ENCODE measurements around the gene RFX2.
A peak's percentile ranks its signal among the peaks of the same experiment; 100 is the strongest.

The RFX2 gene

DNA sequence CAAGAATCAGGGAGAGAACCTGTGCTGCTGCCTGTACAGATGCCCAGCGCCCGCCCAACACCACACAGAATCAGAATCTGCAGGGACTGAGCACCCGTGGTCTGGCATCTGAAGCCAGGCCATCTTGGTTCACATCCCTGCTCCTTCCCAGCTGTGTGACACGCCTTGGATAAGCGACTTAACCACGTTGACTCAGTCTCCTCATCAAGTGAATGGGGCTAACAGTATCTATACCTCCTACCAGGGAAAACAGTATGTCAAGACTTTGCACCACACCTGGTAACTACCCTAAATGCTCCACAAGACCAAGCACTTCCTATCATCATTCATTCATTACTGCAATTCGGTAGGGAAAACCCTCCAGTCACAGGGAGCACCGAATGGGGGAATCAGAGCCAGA is 133.5 kb downstream of the RFX2 start:
- Histone ChIP-seq H3K36me3 (ENCODE audit: insufficient read depth, low read depth, low read length) (peaks cover 28% of the 10 kb centered on the region), H3K9ac (ENCODE audit: low read depth, low read length) (peak overlapping the region; percentile 92; the same call in 1 of the 2 replicates), H3K4me1 (ENCODE audit: insufficient read depth, low read length) (0 out of 2 replicates have a peak, but pooled peaks cover 3% of the 10 kb centered on the region), H3K27ac (ENCODE audit: low read length) (no peak overlapping the region), H3K4me3 (ENCODE audit: low read length) (peak overlapping the region; percentile 85), H3K27me3 (ENCODE audit: insufficient read depth, low read length) (no peaks in the 10 kb centered on the region), H3K9me3 (ENCODE audit: insufficient read depth, low read depth, low read length) (no peaks in the 10 kb centered on the region)

DNA sequence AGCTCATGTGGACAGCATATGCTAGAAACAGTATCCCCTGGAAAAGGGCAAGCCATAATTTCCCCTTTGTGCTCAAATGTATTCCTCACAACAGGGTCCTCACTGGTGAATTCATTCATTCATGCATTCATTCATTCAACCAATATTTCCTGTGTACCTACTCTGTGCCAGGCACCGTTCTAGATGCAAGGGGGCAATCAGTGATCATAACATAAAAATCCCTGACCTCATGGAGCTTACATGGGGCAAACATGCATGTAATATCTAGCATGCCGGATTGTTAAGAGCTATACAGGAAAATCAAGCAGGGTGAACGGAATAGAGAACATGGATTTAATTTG is 134.9 kb downstream of the RFX2 start:
- Histone ChIP-seq H3K9ac (ENCODE audit: low read depth, low read length) (no peak overlapping the region), H3K4me1 (ENCODE audit: insufficient read depth, low read length) (0 out of 2 replicates have a peak, but pooled peaks cover 3% of the 10 kb centered on the region), H3K27ac (ENCODE audit: low read length) (no peak overlapping the region), H3K4me3 (ENCODE audit: low read length) (no peak overlapping the region), H3K36me3 (ENCODE audit: insufficient read depth, low read depth, low read length) (peaks cover 29% of the 10 kb centered on the region), H3K9me3 (ENCODE audit: insufficient read depth, low read depth, low read length) (no peaks in the 10 kb centered on the region), H3K27me3 (ENCODE audit: insufficient read depth, low read length) (no peaks in the 10 kb centered on the region)

DNA sequence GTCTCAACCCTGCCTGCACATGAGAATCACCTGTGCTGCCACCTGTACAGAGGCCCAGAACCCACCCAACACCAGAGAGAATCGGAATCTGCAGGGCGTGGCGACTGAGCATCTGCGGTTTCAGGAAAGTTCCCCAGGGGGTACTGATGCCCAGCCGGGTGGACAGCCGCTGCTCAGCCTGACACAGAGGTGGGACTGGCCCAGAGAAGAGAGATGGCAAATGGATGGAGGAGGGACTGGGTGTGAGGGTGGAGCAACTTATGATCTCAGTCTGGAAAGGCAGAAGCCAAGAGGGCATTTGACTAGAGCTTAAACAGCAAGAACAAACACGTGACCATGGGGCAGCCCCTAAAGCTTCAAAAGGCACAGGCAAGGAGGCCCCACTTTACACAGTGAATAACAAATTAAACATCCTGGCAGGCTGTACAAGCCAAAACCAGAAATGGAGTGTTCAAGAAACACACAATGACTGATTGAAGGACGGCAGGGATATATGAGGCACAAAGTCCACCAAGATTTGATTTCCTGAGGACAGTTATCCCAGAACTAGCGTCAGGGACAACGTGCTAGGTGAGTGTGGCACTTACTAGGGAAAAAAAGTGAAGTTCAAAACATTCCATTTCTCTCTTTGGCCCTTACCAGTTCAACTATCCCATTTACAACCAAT is 135.4 kb downstream of the RFX2 start:
- H3K4me3 ChIP-seq (ENCODE audit: low read length): no peak overlapping the region
- no peak overlapping the region for H3K9ac ChIP-seq (ENCODE audit: low read depth, low read length)
- no peaks in the 10 kb centered on the region for H3K27me3 ChIP-seq (ENCODE audit: insufficient read depth, low read length)
- H3K9me3 ChIP-seq (ENCODE audit: insufficient read depth, low read depth, low read length): no peaks in the 10 kb centered on the region
- H3K27ac ChIP-seq (ENCODE audit: low read length): no peak overlapping the region
- H3K36me3 ChIP-seq (ENCODE audit: insufficient read depth, low read depth, low read length): peaks cover 29% of the 10 kb centered on the region
- 0 out of 2 replicates have a peak, but pooled peaks cover 3% of the 10 kb centered on the region for H3K4me1 ChIP-seq (ENCODE audit: insufficient read depth, low read length)

DNA sequence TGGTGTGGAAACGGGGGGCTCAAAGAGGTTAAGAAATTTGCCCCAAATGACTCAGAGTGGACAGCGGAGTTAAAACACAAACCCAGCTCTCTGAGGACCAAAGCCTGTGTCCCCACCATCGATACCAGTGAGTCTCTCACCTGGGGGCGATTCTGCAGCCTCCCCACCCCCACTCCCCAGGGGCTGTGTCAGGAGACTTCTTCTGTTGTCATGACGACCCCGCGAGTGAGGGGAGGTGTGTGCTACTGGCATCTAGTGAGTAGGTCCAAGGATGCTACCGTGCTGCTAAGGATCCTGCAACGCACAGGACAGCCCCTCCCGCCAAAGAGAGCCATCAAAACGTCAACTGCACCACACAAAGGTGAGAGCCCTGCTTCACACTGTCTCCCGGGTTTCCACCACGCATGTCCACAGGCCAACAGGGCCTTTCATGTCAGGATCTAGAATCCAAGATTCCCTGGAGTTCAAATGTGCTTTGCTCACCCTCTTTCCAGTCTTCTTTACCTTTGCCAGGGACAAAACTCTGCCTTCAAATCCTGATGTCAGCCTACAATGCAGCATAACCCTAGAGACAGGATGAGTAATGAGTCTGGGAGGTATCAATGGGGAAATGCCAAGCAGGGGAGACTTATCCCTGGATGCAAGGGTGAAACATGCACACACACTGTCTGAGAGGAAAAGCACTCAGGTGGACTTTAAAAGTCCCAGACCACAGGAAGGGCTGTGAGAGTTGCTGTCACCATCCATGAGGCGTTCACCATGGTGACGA is 136.2 kb downstream of the RFX2 start:
- Histone ChIP-seq H3K27me3 (ENCODE audit: insufficient read depth, low read length) (no peaks in the 10 kb centered on the region), H3K4me1 (ENCODE audit: insufficient read depth, low read length) (peaks cover 5% of the 10 kb centered on the region; the same call in 1 of the 2 replicates), H3K4me3 (ENCODE audit: low read length) (no peak overlapping the region), H3K9me3 (ENCODE audit: insufficient read depth, low read depth, low read length) (no peaks in the 10 kb centered on the region), H3K9ac (ENCODE audit: low read depth, low read length) (no peak overlapping the region), H3K36me3 (ENCODE audit: insufficient read depth, low read depth, low read length) (peaks cover 29% of the 10 kb centered on the region), H3K27ac (ENCODE audit: low read length) (no peak overlapping the region)

DNA sequence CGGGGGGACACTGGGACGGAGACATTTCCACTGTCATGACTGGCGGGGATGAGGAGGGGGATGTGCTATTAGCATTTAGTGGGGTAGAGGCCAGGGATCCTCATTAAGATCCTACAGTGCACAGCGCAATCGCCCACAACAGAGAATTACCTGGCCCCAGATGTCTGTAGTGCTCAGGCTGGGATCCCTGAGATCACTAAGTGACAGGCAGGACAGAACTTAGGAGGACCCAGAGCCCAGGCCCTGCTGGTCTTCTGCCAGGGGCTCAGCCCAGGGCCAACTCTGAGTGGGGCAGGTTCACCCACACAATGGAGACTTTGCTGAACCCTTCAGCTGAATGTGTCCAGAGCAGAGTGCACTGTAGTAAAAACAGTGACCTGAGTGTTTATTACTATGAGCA is 136.9 kb downstream of the RFX2 start:
- H3K9ac ChIP-seq (ENCODE audit: low read depth, low read length): no peak overlapping the region
- H3K4me3 ChIP-seq (ENCODE audit: low read length): no peak overlapping the region
- H3K4me1 ChIP-seq (ENCODE audit: insufficient read depth, low read length): peaks cover 12% of the 10 kb centered on the region; the same call in 1 of the 2 replicates
- no peaks in the 10 kb centered on the region for H3K9me3 ChIP-seq (ENCODE audit: insufficient read depth, low read depth, low read length)
- no peak overlapping the region for H3K27ac ChIP-seq (ENCODE audit: low read length)
- H3K27me3 ChIP-seq (ENCODE audit: insufficient read depth, low read length): no peaks in the 10 kb centered on the region
- H3K36me3 ChIP-seq (ENCODE audit: insufficient read depth, low read depth, low read length): peaks cover 29% of the 10 kb centered on the region

DNA sequence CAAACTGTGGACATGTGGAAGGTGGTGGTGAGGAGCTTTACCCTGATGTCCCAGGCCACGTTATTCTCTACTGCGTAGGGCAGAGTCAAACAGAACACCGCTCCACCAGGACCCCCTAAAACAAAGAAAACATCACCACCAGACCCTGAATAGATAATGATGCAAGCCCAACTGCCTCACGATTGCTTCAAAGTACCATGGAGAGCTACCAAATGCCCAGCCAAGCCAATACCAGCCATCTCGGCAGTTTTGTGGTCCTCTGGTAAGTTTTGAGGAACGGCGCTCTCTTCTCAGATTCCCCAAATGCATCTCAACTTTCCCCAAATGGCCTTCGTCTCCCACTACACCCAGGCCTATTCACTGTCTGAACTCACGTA is 138.0 kb downstream of the RFX2 start:
- Histone ChIP-seq H3K27me3 (ENCODE audit: insufficient read depth, low read length) (no peaks in the 10 kb centered on the region), H3K9me3 (ENCODE audit: insufficient read depth, low read depth, low read length) (no peaks in the 10 kb centered on the region), H3K4me1 (ENCODE audit: insufficient read depth, low read length) (peaks cover 17% of the 10 kb centered on the region; the same call in 1 of the 2 replicates), H3K4me3 (ENCODE audit: low read length) (no peak overlapping the region), H3K27ac (ENCODE audit: low read length) (no peak overlapping the region), H3K9ac (ENCODE audit: low read depth, low read length) (no peak overlapping the region), H3K36me3 (ENCODE audit: insufficient read depth, low read depth, low read length) (peaks cover 29% of the 10 kb centered on the region)

DNA sequence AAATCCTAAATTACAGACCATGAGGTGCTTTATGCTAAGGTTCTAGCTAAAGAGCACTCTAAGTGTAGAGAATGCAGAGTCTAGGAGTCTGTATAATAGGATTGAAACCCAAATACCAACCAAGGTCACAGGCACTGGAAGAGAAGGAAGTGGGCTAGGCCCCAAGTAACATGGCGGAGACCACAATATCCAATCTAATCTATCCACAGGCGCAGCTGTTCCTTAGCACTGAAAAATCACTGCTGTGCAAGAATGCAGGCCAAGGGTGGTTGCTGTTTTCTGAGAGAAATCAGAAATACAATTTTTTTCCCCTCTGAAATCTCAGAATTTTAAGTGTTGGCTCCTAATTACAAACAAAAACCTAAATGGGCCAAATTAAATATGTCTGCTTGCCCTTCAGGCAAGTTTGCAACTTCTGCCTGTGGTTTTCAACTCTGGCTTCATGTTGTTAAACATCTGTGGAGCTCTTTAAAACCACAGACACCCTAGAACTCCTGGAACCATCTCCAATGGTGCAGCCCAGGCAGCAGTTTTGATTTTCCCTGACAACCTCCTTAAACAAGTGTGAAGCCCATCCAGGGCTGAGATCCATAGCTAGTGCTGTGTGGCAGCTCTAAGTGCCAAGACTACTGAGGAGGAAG is 138.5 kb downstream of the RFX2 start:
- Histone ChIP-seq H3K36me3 (ENCODE audit: insufficient read depth, low read depth, low read length) (peaks cover 30% of the 10 kb centered on the region), H3K4me3 (ENCODE audit: low read length) (no peak overlapping the region)

DNA sequence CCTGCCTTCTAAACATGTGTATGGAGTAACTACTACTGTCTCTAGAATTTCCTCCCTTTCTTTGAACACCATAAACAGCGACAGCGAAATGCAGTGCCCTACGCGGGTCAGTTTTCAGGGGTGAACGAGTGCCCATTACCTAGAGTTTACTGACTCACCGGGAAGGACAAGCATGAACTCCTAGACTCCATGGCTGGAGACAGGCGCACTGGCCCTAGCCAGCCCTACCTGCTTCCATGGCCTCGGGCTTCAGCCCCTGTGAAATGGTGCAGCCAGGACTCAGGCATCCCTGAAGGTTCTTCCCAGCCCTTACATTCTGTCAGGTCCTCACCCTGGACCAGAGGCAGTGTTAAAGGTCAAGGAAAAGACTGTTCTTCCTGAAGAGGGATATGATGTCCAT is 140.8 kb downstream of the RFX2 start:
- H3K27ac ChIP-seq (ENCODE audit: low read length): no peak overlapping the region
- no peaks in the 10 kb centered on the region for H3K27me3 ChIP-seq (ENCODE audit: insufficient read depth, low read length)
- H3K4me1 ChIP-seq (ENCODE audit: insufficient read depth, low read length): peaks cover 16% of the 10 kb centered on the region; the same call in 1 of the 2 replicates
- no peak overlapping the region for H3K4me3 ChIP-seq (ENCODE audit: low read length)
- no peak overlapping the region for H3K9ac ChIP-seq (ENCODE audit: low read depth, low read length)
- no peaks in the 10 kb centered on the region for H3K9me3 ChIP-seq (ENCODE audit: insufficient read depth, low read depth, low read length)
- H3K36me3 ChIP-seq (ENCODE audit: insufficient read depth, low read depth, low read length): peaks cover 28% of the 10 kb centered on the region

More for the DNA sequence above, 138.5 kb downstream of the RFX2 start:
- Histone ChIP-seq H3K9me3 (ENCODE audit: insufficient read depth, low read depth, low read length) (no peaks in the 10 kb centered on the region), H3K27me3 (ENCODE audit: insufficient read depth, low read length) (no peaks in the 10 kb centered on the region), H3K9ac (ENCODE audit: low read depth, low read length) (no peak overlapping the region), H3K4me1 (ENCODE audit: insufficient read depth, low read length) (peaks cover 17% of the 10 kb centered on the region; the same call in 1 of the 2 replicates), H3K27ac (ENCODE audit: low read length) (no peak overlapping the region)

DNA sequence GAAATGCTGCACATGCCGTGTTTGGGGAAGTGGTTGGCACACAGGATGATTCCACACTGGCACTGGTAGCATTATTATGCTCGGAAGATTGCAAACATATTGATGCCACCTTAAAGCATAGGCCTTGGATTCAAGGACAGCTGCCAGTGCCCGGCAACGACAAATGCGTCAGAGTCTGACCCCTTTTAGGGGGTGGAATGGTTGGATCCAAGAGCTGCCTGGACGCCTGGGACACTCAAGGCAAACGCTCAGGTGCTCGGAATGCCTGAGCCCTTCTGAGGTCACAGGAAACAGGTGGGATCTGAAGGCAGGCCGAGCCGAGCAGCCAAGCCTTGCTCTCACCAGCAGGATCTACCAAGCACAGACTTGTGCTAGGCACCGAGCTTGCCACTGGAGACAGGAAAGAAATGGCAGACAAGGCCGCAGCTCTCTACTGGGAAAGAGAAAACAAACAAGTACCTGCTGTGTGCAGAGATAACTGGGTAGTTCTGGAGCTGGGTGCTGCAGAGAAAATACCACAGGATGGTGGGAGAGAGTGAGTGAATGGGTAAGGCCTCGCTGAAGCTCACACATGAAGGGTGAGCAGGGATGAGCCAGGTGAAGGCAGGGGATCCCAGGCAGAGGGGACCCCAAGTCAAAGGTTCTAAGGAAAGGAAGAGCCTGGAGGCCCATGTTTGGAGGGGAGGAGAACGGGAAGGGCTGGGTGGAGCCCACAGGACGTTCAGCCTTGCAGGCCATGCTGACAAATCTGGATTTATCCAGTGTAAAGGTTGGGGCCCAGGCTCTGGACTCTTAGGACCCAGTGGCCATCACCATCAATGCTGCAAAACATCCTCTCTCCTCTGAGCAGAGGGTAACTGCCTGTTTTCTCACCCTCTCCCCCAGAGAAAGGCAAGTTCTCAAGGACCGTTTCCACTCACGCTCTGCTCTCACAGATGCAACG is 141.6 kb downstream of the RFX2 start:
- H3K9me3 ChIP-seq (ENCODE audit: insufficient read depth, low read depth, low read length): no peaks in the 10 kb centered on the region

DNA sequence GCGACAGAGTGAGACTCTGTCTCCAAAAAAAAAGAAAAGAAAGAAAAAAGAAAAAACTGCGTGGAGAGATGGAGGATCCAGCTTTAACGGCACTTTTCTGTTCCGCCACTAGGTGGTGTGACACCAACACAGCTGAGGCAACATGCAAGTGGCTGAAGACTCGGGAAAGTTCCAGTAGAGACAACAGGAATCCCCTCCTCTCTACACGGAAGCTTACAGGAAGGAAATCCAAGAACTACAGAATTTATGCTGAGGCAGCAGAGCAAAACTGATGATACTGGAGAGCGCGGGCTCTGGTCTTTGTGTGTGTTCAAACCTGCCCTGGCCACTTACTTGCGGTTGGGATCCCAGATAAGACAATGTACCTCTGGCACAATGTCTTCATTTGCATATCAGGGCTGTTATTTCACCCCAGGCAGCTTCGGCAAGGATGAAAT is 142.3 kb downstream of the RFX2 start:
- Histone ChIP-seq H3K4me3 (ENCODE audit: low read length) (no peak overlapping the region), H3K27ac (ENCODE audit: low read length) (peak overlapping the region; percentile 1)

More for the DNA sequence above, 141.6 kb downstream of the RFX2 start:
- peaks cover 21% of the 10 kb centered on the region for H3K36me3 ChIP-seq (ENCODE audit: insufficient read depth, low read depth, low read length)
- peaks cover 16% of the 10 kb centered on the region; the same call in 1 of the 2 replicates for H3K4me1 ChIP-seq (ENCODE audit: insufficient read depth, low read length)
- no peak overlapping the region for H3K4me3 ChIP-seq (ENCODE audit: low read length)
- peak overlapping the region; percentile 15; the same call in 1 of the 2 replicates for H3K9ac ChIP-seq (ENCODE audit: low read depth, low read length)
- H3K27me3 ChIP-seq (ENCODE audit: insufficient read depth, low read length): no peaks in the 10 kb centered on the region
- H3K27ac ChIP-seq (ENCODE audit: low read length): peak overlapping the region; percentile 1

DNA sequence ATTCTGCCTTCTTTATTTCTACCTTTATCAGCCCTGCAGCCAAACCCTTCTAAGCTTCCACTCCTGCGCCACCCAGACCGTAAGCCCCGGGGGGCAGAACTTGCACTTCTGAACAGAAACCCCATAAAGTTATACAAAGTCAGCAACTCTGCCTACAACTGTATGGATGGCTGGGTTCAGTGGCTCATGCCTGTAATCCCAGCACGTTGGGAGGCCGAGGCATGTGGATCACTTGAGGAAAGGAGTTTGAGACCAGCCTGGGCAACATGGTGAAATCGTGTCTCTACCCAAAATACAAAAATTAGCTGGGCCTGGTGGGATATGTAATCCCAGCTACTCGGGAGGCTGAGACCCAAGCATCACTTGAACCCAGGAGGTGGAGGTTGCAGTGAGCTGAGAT is 142.7 kb downstream of the RFX2 start:
- H3K27ac ChIP-seq (ENCODE audit: low read length): no peak overlapping the region
- H3K4me3 ChIP-seq (ENCODE audit: low read length): no peak overlapping the region
- H3K9ac ChIP-seq (ENCODE audit: low read depth, low read length): peak overlapping the region; percentile 33; the same call in 1 of the 2 replicates
- no peaks in the 10 kb centered on the region for H3K9me3 ChIP-seq (ENCODE audit: insufficient read depth, low read depth, low read length)
- no peaks in the 10 kb centered on the region for H3K27me3 ChIP-seq (ENCODE audit: insufficient read depth, low read length)
- peaks cover 17% of the 10 kb centered on the region for H3K36me3 ChIP-seq (ENCODE audit: insufficient read depth, low read depth, low read length)
- H3K4me1 ChIP-seq (ENCODE audit: insufficient read depth, low read length): peaks cover 16% of the 10 kb centered on the region; the same call in 1 of the 2 replicates

More for the DNA sequence above, 142.3 kb downstream of the RFX2 start:
- H3K36me3 ChIP-seq (ENCODE audit: insufficient read depth, low read depth, low read length): peaks cover 17% of the 10 kb centered on the region
- H3K9me3 ChIP-seq (ENCODE audit: insufficient read depth, low read depth, low read length): no peaks in the 10 kb centered on the region
- H3K4me1 ChIP-seq (ENCODE audit: insufficient read depth, low read length): peaks cover 16% of the 10 kb centered on the region; the same call in 1 of the 2 replicates
- no peaks in the 10 kb centered on the region for H3K27me3 ChIP-seq (ENCODE audit: insufficient read depth, low read length)
- peak overlapping the region; percentile 33; the same call in 1 of the 2 replicates for H3K9ac ChIP-seq (ENCODE audit: low read depth, low read length)

Data from iPS-20b (cell line).